GM21423 (cell line): ENCODE data around the gene SHC3.

Experiments
- ATAC-seq: cut with Tn5 transposase; IDR thresholded peaks from one replicate; pipeline ENCODE4 v1.9.1; 2021; ENCODE audit warnings: mild to moderate bottlenecking, moderate library complexity; ENCODE audit not compliant: unreplicated experiment

Gene SHC3

GRCh38 chr9:88990041-88990728, 188.4 kb downstream of the SHC3 start:
- ATAC-seq: no peak

- no peak for ATAC-seq
Measured at GRCh38 chr9:88988796-88989641, 189.6 kb downstream of the SHC3 start.

- ATAC-seq: no peak
Measured at GRCh38 chr9:88987661-88988060, 191.0 kb downstream of the SHC3 start.

- no peak for ATAC-seq
Measured at GRCh38 chr9:88986776-88987175, 191.8 kb downstream of the SHC3 start.

GRCh38 chr9:88985616-88986015, 193.0 kb downstream of the SHC3 start:
- no peak for ATAC-seq

- ATAC-seq: no peak
Measured at GRCh38 chr9:88984543-88984883, 194.1 kb downstream of the SHC3 start.

- ATAC-seq: no peak
Measured at GRCh38 chr9:88983865-88984542, 194.6 kb downstream of the SHC3 start.

GRCh38 chr9:88980740-88981203, 197.8 kb downstream of the SHC3 start:
- no peak for ATAC-seq

GRCh38 chr9:88979791-88980190, 198.8 kb downstream of the SHC3 start:
- no peak for ATAC-seq

- no peak for ATAC-seq
Measured at GRCh38 chr9:88979021-88979420, 199.6 kb downstream of the SHC3 start.

- ATAC-seq: no peak
Measured at GRCh38 chr9:88978034-88978433, 200.6 kb downstream of the SHC3 start.

- no peak for ATAC-seq
Measured at GRCh38 chr9:88976890-88977257, 201.7 kb downstream of the SHC3 start.

GRCh38 chr9:88975966-88976889, 202.4 kb downstream of the SHC3 start:
- no peak for ATAC-seq

GRCh38 chr9:88974641-88975040, 204.0 kb downstream of the SHC3 start:
- ATAC-seq: no peak

GRCh38 chr9:88973281-88974045, 205.2 kb downstream of the SHC3 start:
- ATAC-seq: no peak

GRCh38 chr9:88972401-88972800, 206.2 kb downstream of the SHC3 start:
- no peak for ATAC-seq

GRCh38 chr9:88971131-88971960, 207.3 kb downstream of the SHC3 start:
- ATAC-seq: no peak

GRCh38 chr9:88969646-88970373, 208.8 kb downstream of the SHC3 start:
- ATAC-seq: no peak
